Measurements from ENCODE around the gene S100A3. TPM values are rescaled to one million over a fixed set of nuclear protein-coding genes. Genes with fewer than 3 reads are reported as not detected.
A peak's percentile ranks its signal among the peaks of the same experiment; 100 is the strongest.
"Not testable (repeated sequence)": the region's sequence is repeated elsewhere in the genome, so short reads cannot be mapped to it uniquely, and the experiment has no call there.

The S100A3 gene
- total RNA-seq, 1 donor from 2014 or later: not detected

GRCh38 chr1:153566414-153567371, 17.6 kb upstream of the S100A3 start:
- Mint-ChIP-seq H3K27me3 (ENCODE audit: low read depth) (no peaks in the 10 kb centered on the region), H3K27ac (ENCODE audit: unreplicated experiment) (peak overlapping the region; percentile 98), H3K9me3 (no peaks in the 10 kb centered on the region), H3K4me1 (peaks cover 43% of the 10 kb centered on the region), H3K36me3 (ENCODE audit: low read depth) (no peaks in the 10 kb centered on the region), H3K4me3 (peak overlapping the region; percentile 64)
- peak; percentile 40 for DNase-seq (ENCODE audit: low read depth, low spot score)
- no peak for TF ChIP-seq CTCF (conservative IDR thresholded peaks at IDR 0.05)

GRCh38 chr1:153565529-153566374, 16.7 kb upstream of the S100A3 start, which contains the start of gene S100A2:
Gene S100A2, minus strand, starts transcription at chr1:153565844. Its CDS starts 1,967 bp downstream, at chr1:153563877.
- Mint-ChIP-seq H3K4me1 (peaks cover 40% of the 10 kb centered on the region), H3K9me3 (no peaks in the 10 kb centered on the region), H3K27ac (ENCODE audit: unreplicated experiment) (peak within 1 kb of the TSS; percentile 99), H3K27me3 (ENCODE audit: low read depth) (no peaks in the 10 kb centered on the region), H3K36me3 (ENCODE audit: low read depth) (no peaks in the 10 kb centered on the region), H3K4me3 (peak within 1 kb of the TSS; percentile 64)
- TF ChIP-seq CTCF (conservative IDR thresholded peaks at IDR 0.05): no peak
- DNase-seq (ENCODE audit: low read depth, low spot score): no peak

- Mint-ChIP-seq H3K9me3 (no peaks in the 10 kb centered on the region), H3K27me3 (ENCODE audit: low read depth) (no peaks in the 10 kb centered on the region), H3K4me1 (peaks cover 33% of the 10 kb centered on the region), H3K27ac (ENCODE audit: unreplicated experiment) (no peak overlapping the region), H3K36me3 (ENCODE audit: low read depth) (no peaks in the 10 kb centered on the region), H3K4me3 (no peak overlapping the region)
- no peak for DNase-seq (ENCODE audit: low read depth, low spot score)
- no peak for TF ChIP-seq CTCF (conservative IDR thresholded peaks at IDR 0.05)
These were observed 14.9 kb upstream of the S100A3 start for GRCh38 chr1:153563991-153564390.

GRCh38 chr1:153563483-153563901, 14.4 kb upstream of the S100A3 start:
- no peak for DNase-seq (ENCODE audit: low read depth, low spot score)
- H3K9me3 Mint-ChIP-seq: no peaks in the 10 kb centered on the region
- H3K4me3 Mint-ChIP-seq: no peak overlapping the region
- no peaks in the 10 kb centered on the region for H3K27me3 Mint-ChIP-seq (ENCODE audit: low read depth)
- H3K27ac Mint-ChIP-seq (ENCODE audit: unreplicated experiment): no peak overlapping the region
- TF ChIP-seq CTCF (conservative IDR thresholded peaks at IDR 0.05): no peak
- peaks cover 28% of the 10 kb centered on the region for H3K4me1 Mint-ChIP-seq
- no peaks in the 10 kb centered on the region for H3K36me3 Mint-ChIP-seq (ENCODE audit: low read depth)

- H3K9me3 Mint-ChIP-seq; DNase-seq (ENCODE audit: low read depth, low spot score); H3K36me3 Mint-ChIP-seq (ENCODE audit: low read depth); H3K27ac Mint-ChIP-seq (ENCODE audit: unreplicated experiment); H3K4me3 Mint-ChIP-seq; H3K27me3 Mint-ChIP-seq (ENCODE audit: low read depth): not testable (repeated sequence)
- peaks cover 14% of the 10 kb centered on the region for H3K4me1 Mint-ChIP-seq
These were observed 13.0 kb upstream of the S100A3 start for GRCh38 chr1:153562021-153562420.

All from neural crest cell (in vitro differentiated cells).